CD4-positive, alpha-beta T cell treated with Interleukin-15 for 1 hour (primary cell): ENCODE data around the gene GRB2.
"Not testable (repeated sequence)": the region's sequence is repeated elsewhere in the genome, so short reads cannot be mapped to it uniquely, and the experiment has no call there.

Experiments used
- DNase-seq: peaks from one replicate; pipeline ENCODE4 v3.0.0-alpha.2; 2020

GRB2 gene

DNA sequence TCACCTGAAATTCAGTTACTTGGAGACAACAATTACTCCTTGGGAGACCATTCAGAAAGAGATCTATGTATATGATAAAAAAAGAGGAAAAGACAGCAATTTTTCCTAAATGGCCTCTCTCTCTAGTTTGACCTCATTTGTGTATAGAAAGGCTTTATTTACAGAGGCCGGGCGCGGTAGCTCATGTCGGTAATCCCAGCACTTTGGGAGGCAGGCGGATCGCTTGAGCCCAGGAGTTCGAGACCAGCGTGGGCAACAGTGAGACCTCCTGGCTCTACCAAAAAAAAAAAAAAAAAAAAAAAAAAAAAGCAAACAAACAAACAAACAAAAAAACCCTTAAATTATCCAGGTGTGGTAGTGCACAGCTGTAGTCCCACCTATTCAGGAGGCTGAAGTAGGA is 20.7 kb downstream of the GRB2 start:
- no peak for DNase-seq

DNA sequence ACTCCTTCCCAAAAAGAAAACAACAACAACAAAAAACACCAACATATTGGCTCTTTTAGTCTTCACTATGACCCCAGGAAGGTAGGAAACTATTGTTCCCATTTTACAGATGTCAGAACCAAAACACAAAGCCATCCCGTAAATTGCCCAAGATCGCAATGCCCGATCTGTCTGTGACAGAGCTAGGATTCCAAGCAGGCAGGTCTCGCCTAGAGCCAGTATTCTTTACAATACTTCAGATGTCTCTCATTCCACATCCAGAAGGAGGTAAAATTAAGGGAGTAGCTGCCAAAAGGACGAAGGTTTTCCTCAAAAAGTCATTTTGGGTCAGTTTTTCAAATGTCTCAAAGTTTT is 21.7 kb downstream of the GRB2 start:
- no peak for DNase-seq

DNA sequence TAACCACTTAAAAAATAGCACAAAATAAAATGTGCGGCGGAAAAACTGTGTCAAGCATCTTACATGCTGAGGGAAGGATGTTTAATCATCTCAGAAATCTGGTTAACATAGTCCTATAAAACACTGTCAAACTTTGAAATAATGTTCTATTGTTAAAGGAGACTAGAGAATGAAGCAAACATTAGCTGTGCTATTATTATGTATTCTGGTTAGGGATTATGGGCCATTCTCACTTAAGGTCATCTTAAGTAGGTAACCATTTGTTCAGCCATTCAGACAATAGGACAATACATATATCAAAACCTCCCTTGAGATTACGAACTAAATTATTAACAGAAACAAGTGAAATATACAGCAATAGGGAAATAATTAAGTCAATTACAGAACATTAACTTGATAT is 24.7 kb downstream of the GRB2 start:
- no peak for DNase-seq

GRCh38 chr17:75380315-75380714 is 25.2 kb downstream of the GRB2 start:
- DNase-seq, result no peak

GRCh38 chr17:75379426-75379825 is 26.1 kb downstream of the GRB2 start:
- not testable (repeated sequence) for DNase-seq

- no peak for DNase-seq
Measured at GRCh38 chr17:75373280-75373679, 32.2 kb downstream of the GRB2 start.

DNA sequence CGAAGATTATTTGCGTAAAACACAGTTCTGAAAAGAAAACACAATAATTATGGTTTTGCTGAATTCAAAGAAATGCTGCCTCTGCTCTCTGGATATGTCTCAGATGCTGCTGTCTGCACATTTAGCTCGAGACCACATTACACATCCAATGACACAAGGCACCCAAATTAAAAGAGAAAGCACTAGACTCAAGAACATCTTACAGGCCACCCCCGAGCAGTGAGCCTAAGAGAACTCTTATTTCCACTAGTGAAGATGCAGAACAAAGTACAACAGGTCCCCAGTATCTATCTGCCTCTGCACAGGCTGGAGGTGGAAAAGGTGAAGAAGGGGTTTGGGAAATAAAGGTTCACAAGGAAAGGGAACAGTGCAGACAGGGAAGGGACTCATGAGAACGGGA is 33.5 kb downstream of the GRB2 start:
- no peak for DNase-seq

- DNase-seq, result peak; percentile 52
Measured at GRCh38 chr17:75371339-75371738, 34.1 kb downstream of the GRB2 start.

GRCh38 chr17:75370286-75370915 is 35.1 kb downstream of the GRB2 start:
- DNase-seq, result no peak

GRCh38 chr17:75367838-75368789 is 37.4 kb downstream of the GRB2 start:
- not testable (repeated sequence) for DNase-seq

DNA sequence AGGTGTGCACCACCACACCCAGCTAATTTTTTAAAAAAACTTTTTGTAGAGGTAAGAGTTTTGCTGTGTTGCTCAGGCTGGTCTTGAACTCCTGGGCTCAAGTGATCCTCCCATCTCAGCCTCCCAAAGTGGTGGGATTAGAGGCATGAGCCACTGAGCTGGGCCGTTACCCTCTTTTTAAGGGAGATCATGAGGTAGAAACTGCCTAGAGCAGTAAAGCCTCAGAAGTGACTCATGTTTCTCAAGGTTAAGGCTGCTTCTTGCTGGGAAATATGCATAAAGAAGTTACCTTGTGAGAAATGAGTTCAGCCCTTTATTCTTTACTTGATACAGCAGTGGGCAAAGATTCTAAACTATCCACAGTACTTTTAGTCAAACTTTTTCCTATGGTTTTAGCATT is 38.2 kb downstream of the GRB2 start:
- DNase-seq, result no peak

GRCh38 chr17:75366432-75366831 is 39.0 kb downstream of the GRB2 start:
- DNase-seq, result no peak

GRCh38 chr17:75365931-75366275 is 39.6 kb downstream of the GRB2 start:
- DNase-seq, result no peak

DNA sequence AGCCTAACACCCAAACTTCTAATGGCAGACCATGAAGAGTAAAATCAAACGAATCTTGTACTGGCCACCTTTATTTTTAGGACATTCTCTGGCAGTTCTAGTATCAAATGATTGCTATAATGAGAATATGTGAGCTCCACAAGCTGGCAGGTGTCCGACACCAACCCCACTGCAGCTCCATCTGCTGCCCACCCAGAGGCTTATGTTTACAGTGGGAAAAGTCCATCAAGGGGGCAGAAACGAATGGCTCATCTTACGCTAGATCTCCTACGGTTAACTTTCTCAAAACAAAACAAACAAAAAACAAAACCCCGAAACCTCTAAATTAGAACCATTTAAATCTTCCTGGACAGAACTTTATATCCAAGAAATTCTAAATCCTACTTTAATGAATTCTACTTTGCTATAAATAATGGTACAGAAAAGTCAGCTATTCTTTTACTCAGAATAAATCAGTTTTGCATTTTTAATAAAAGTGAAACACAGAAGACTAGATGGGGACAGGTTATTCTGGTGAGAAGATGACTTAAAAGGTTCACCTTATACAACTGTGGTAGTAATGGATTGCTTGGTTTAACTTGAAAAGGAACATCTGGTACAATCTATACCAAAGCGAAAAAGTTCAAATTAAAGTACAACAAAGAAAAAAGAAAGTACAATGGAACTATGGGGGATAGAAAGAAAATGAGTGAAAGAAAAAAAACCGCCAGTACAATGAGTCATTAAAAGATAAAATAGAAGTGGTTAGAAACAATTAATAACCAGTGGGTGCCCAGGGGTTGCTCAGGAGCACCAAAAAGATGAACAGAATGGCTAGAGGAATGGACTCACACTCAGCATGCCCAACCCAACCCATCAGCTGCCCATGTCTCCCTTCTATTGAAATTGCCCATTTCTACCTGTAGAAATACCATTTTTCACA is 40.2 kb downstream of the GRB2 start:
- no peak for DNase-seq

DNA sequence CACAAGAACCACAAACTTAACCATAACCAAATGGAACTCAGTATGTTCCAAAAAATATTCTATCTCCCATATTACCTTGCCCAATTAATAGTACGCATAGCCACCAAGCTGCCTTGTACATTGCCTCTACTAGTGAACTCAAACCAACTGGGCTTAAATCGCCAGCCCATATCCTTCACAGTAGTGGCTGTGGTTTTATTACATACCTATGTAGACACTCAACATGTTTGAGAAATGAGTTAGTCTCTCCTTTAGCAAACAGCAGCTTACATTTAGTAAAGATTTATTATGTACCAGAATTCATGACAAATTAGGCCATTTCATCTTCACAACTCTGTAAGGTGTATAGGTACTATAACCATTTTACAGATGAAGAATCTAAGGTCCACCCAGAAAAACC is 41.4 kb downstream of the GRB2 start:
- DNase-seq, result no peak

- no peak for DNase-seq
Measured at GRCh38 chr17:75361996-75362395, 43.5 kb downstream of the GRB2 start.

GRCh38 chr17:75361344-75361743 is 44.1 kb downstream of the GRB2 start:
- no peak for DNase-seq

GRCh38 chr17:75356260-75356937 is 49.1 kb downstream of the GRB2 start:
- no peak for DNase-seq

DNA sequence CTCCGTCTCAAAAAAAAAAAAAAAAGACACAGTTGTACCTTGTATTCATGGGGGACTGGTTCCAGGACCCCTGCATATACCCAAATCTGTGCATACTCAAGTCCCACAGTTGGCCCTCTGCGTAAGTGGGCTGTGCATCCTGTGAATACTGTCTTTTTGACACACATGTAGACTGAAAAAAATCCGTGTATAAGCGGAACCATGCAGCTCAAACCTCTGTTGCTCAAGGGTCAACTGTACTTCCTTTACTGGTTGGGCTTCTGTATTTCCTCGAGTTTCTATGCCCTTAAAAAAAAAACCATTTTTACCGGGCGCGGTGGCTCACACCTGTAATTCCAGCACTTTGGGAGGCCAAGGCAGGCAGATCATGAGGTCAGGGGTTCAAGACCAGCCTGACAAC is 52.3 kb downstream of the GRB2 start:
- DNase-seq, result no peak

GRCh38 chr17:75352079-75352569 is 53.4 kb downstream of the GRB2 start:
- no peak for DNase-seq

DNA sequence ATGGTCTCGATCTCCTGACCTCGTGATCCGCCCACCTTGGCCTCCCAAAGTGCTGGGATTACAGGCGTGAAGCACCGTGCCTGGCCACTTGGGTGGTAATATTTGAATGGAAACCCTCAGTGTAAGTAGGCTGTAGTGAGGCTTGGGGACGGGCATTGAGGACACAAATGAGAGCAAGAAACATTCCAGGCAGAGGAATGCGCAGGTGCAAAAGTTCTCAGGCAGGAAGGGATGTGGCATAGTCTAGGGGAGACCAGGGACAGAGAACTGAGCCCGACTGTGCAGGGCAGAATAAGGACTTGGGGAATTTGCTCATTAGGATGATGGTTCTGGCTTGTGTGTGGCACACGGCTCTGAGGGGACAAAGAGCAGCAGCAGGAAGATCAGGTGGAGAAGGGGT is 54.8 kb downstream of the GRB2 start:
- no peak for DNase-seq

- DNase-seq, result no peak
Measured at GRCh38 chr17:75350029-75350428, 55.4 kb downstream of the GRB2 start.

GRCh38 chr17:75349589-75349988 is 55.9 kb downstream of the GRB2 start:
- DNase-seq, result no peak
